ENCODE results near the gene SPTB. TPM values are rescaled to one million over a fixed set of nuclear protein-coding genes. Genes with fewer than 3 reads are reported as not detected.

SPTB gene
- total RNA-seq, 1 experiment from 2014 or later = 2.3 TPM

DNA sequence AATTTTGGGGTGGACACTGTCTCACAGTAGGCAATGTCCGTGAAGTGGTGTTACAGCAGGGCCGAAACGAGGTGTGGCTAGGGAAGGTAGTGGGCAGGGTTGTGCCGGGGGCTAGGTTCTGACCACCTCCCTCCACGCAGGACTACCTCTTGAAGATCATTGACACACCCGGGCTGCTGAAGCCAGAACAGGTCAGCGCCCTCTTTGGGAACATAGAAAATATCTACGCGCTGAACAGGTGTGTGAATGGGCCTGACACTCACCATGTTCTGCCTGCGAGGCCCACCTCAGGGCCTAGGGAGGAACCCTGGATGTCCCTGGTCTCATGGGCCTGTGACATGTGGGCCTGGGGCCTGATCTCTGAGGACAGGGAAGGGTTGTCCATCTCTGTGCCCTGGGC, 150.9 kb downstream of the SPTB start:
- Histone ChIP-seq H2BK15ac (ENCODE audit: low read depth, low read length) (no peak overlapping the region), H3K56ac (ENCODE audit: insufficient read length, low read depth, low read length) (no peak overlapping the region), H2AK5ac (ENCODE audit: insufficient read length, low read length) (no peak overlapping the region), H3K4me1 (ENCODE audit: insufficient read depth, low read length) (peaks cover 14% of the 10 kb centered on the region), H2BK12ac (ENCODE audit: insufficient read length, low read depth, low read length) (no peak overlapping the region), H2BK20ac (ENCODE audit: low read depth, low read length, poor library complexity, severe bottlenecking) (no peak overlapping the region), H4K20me1 (ENCODE audit: control insufficient read depth, insufficient read depth, insufficient read length) (no peaks in the 10 kb centered on the region), H3K18ac (ENCODE audit: insufficient read length, low read depth, low read length) (no peak overlapping the region), H3K79me1 (ENCODE audit: insufficient read depth, low read depth, low read length, poor library complexity, severe bottlenecking) (peaks cover 2% of the 10 kb centered on the region), H3K4me2 (ENCODE audit: insufficient read depth, insufficient read length, low read length) (no peak overlapping the region), H3K4ac (ENCODE audit: low read depth, low read length) (no peak overlapping the region), H4K8ac (replicated peaks; ENCODE audit: insufficient read length, low read depth, low read length) (no peak overlapping the region), H2BK120ac (ENCODE audit: low read depth, low read length, poor library complexity, severe bottlenecking) (no peak overlapping the region), H4K91ac (ENCODE audit: insufficient read length, low read depth, low read length) (no peak overlapping the region), H2BK5ac (ENCODE audit: insufficient read length, low read length) (no peak overlapping the region), H4K5ac (ENCODE audit: insufficient read length, low read depth, low read length) (no peak overlapping the region), H3K9ac (ENCODE audit: extremely low read depth, insufficient read length, low read length) (no peak overlapping the region), H3K14ac (ENCODE audit: insufficient read depth, low read length) (no peak overlapping the region; the same call in 1 of the 2 replicates), H3K23me2 (ENCODE audit: insufficient read length, low read depth, low read length, poor library complexity, severe bottlenecking) (no peaks in the 10 kb centered on the region), H3K23ac (ENCODE audit: insufficient read length, low read depth, low read length) (no peak overlapping the region), H3T11ph (ENCODE audit: low read length) (no peak overlapping the region), H3K27ac (ENCODE audit: insufficient read length, low read depth, low read length) (no peak overlapping the region), H2AFZ (ENCODE audit: low read length) (no peak overlapping the region), H3K79me2 (ENCODE audit: insufficient read depth, low read length) (peaks cover 7% of the 10 kb centered on the region; the same call in 1 of the 2 replicates), H3K27me3 (ENCODE audit: insufficient read depth, low read length) (no peaks in the 10 kb centered on the region), H3K9me3 (ENCODE audit: control insufficient read depth, low read depth, low read length) (no peaks in the 10 kb centered on the region)
- TF ChIP-seq CTCF (conservative IDR thresholded peaks at IDR 0.05) = no peak
- Mint-ChIP-seq H3K27me3 (ENCODE audit: low read depth) (no peaks in the 10 kb centered on the region), H3K27ac (peak overlapping the region in 2 of 3 experiments; percentile 46 to 68; a peak in 2 of 7 replicates), H3K9me3 (no peaks in the 10 kb centered on the region), H3K4me3 (no peak overlapping the region), H3K4me1 (peaks cover 45% of the 10 kb centered on the region in 2 experiments), H3K36me3 (ENCODE audit: insufficient read depth in 1 of 3, low read depth in 3 of 3) (peaks cover 33 to 57% (median 53%) of the 10 kb centered on the region in 3 experiments; a peak in 6 of 7 replicates)
- WGBS (ENCODE audit: extremely low coverage, insufficient read length, low lambda C conversion rate) = no CpG with 5 or more reads among the region's 10 CpGs
- no peak for DNase-seq
